Limb (tissue), 2 donors: Measurements from ENCODE around the gene RHEB.

ENCODE experiments used
- DNase-seq, 2 donors: peaks; one replicate each; pipeline ENCODE4 v3.0.0-alpha.2; 2016; ENCODE audit errors: extremely low spot score in 2 of 2

Gene RHEB

GRCh38 chr7:151416112-151416940 lies 103.4 kb downstream of the RHEB start:
- no peak for DNase-seq
